OCI-M2 (cell line): ENCODE data around the gene VGF.

Experiments used
- DNase-seq: peaks from one replicate; lab custom pipeline; 2025; ENCODE audit not compliant: unreplicated experiment; lab: John Stamatoyannopoulos, UW

Gene VGF

DNA sequence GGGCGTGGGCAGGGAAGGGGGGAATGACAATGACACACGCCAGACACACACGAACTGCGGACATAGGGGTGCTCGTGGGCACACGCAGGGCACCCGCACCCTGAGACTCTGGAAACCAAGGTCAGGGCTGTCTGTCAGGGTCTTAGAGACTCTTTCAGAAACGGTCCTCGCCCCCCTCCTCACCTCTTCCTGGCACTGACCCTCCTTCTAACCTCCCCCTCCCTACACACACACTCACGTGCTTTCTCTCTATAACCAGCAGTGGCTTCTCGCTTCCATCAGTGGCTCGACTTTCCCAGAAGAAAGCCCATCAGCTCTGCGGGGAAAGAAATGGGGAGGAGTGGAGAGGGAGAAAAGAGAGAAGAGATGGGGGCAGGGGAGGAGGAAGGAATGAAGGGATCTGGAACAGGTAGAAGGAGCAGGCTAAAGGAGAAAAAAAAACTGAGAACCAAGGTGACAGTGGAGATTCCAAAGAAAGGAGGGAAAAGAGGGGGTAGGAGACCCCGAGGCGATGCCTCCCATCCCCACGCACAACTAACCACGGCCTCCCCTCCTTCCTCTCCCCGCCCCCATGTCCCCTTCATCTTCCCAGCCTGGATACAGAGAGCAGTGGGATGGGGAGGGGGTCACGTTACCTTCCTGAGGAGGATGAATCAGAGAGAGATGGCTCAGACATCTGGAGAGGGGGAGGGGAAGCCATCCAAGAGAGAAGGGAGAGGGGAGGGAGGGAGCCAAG lies 1.7 kb upstream of the VGF start:
- DNase-seq: no peak

DNA sequence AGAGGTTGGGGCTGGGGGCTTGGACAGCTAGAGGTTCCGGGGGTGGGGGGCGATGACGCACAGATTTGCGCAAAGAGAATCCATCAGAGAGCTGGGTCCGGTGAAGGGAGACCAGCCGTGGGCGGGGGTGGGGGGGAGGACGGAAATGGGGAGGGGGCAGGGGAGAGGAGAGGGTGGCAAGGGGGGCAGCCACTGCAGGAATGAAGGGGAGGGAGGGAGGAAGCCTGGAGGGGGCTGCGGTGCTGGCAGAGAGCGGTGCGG lies 1.2 kb upstream of the VGF start:
- DNase-seq: no peak

- no peak for DNase-seq
These were observed 734 bp upstream of the VGF start for GRCh38 chr7:101165958-101166647.

DNA sequence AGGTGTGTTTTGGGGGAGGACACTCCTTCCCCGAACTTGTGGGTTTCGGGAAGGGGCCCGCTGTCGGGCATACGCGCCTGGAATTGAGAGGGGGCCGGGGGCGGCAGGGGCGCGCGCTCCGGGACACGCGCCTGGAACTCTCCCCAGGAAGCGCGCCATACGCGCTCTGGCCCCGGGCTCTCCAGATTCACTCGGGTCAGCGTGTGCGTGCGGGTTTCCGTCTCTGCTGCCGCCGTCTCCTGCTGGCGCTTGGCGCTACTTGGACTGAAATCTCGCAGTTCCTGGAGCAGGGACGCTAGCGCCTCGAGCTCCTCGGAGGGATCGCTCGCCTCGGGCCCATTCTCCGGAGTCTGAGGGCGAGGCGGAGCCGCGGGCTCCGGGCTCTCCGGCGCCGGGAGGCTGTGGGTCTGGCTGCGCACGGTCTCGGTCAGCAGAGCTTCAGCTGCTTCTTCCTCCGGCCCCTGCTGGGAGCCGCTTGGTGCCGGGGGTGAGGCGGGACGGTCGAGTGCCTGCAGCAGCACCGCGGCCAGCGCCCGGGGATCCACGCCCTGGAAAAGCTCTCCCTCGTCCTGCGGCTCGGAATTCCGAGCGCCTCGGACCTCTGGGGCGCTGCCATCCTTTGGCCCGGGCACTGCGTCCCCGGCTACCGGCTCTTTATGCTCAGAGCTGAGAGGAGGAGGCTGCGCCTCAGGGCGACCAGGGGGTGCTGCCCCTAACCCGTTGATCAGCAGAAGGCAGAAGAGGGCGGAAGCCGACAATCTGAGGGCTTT lies 1.1 kb downstream of the VGF start:
- DNase-seq: no peak

DNA sequence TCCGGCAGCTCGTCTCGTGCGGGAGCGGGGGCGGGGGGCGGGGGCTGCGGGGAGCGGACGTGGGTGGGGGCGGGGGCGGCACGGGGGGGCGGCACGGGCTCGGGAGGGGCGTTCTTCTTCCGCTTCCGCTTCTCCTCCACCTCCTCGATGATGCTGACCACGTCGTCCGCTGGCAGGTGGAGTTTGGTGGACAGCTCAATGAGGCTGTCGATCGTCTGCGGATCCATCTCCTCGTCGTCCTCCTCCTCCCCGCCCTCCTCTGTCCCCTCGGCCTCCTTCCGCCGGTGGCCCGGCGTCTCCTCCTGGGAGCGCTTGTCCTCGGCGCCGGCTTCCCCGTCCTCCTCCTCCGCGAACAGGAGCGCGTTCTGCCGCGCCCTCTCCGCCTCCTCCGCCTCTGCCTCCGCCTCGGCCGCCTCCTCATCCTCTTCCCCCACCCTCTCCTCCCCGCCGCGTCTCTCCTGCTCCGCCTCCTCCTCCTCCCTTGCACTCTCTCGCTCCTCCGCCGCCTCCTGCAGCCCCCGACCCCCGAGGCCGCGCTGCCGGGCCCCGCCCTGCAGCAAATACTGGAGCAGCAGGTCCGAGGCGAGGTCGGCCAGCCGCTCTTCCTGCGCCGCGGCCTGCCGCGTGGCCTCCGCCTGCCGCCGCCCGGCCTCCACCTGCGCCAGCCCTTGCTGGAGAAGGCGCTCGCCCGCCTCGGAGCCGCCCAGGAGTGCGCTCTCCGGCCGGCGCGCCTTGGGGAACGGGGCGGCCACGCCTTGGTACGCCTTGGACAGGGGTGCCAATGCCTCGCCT lies 1.9 kb downstream of the VGF start:
- no peak for DNase-seq

GRCh38 chr7:101162551-101163278 lies 2.7 kb downstream of the VGF start:
- DNase-seq: no peak

DNA sequence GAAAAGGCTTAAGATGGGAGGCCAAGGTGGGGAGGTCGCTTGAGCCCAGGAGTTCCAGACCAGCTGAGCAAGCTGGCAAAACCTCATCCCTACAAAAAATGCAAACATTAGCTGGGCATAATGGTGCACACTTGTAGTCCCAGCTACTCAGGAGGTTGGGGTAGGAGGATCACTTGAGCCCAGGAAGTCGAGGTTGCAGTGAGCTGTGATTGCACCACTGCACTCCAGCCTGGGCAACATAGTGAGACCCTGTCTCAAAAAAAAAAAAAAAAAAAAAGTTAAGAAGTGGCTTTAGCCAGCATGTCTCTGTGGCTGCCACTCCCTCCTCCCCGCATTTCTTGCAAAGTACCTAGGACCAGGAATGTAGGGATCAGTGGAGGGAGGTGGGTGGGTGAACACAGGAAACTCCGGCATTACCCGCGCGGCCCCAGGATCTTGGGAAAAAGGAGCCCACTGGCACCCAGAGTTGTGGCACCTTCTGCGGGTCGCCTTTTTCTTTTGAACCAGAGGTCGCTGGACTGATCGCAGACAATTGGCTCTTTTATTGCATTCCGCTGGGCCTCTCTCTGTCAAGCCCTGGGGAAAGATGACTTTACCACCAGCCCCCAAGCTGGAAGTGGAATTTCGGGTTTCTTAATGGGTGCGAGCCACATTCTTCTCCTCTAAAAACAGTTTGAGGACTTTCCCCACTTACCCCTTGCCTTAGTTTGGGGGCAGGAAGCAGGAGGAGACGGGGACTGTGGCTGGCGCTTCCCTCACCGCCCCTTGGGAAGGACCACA lies 3.5 kb downstream of the VGF start:
- DNase-seq: no peak

DNA sequence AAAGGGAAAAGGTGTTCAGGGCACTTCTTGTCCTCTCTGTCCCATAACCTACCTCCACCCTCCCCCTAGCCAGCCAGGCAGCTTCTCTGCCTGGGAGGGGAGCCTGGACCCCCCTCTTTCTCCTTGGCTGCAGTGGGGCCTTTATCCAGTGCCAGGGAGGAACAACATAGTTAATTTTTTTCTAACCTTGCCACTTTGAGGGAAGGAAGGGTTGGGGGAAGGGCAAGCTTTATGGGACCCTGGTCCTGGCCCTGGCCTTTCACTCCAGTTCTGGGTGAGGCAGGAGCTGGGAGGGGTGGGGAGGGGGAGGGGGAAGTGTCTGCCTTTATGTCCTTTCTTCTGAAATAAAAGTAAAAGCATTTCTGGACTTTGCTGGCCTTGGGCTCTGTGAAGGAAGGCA lies 4.5 kb downstream of the VGF start:
- DNase-seq: no peak

GRCh38 chr7:101159696-101160674 lies 5.4 kb downstream of the VGF start:
- DNase-seq: no peak

DNA sequence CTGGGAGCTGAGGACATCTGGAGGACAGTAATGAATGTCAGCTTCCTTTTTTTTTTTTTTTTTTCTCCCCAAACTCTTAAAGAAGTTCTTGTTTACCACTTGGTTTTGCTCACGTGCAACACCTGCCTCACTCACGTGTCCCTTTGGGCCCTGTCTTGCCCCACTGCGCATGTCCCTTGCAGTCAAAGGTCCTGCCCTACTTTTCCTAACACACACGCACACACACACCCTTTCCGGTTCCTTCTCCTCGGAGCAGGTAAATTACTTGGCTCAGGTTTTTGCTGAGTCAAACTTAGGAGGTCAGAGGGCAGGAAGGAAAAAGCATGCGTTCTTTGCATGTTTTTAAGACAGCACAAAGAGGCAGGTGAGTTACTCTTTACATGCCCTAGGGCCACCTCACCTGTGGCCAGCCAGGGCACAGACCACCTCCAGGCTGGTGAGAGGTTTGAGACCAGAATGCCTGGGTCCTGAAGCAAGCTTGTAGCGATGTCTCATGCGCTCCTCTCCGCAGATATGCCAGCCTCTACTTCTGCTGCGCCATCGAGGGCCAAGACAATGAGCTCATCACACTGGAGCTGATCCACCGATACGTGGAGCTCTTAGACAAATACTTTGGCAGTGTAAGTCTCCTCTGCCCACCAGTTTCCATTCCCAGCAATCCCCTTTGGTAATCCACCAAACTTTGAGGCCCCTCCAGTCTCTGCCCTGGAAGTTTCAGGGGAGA lies 8.3 kb downstream of the VGF start:
- DNase-seq: no peak

- DNase-seq: no peak
These were observed 9.1 kb downstream of the VGF start for GRCh38 chr7:101156277-101156676.

DNA sequence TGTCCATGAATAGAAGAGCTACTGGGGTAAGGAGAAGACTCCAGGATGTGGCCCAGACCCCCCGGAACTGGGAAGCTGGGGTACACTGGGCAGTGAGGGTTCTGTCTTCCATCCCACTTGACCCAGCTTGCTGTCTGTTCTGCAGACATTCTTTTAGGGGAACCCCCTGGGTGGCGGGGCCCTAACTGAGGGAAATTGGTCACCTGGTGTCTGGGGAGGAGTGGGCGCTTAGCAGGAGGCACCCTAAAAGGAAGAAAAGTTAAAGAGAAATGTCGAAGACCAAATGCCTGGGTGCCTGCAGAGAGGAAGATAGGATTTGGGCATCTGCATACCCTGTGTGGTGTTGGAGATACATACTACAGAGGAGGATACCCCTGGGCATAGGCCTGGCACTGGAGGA lies 10.1 kb downstream of the VGF start:
- no peak for DNase-seq

DNA sequence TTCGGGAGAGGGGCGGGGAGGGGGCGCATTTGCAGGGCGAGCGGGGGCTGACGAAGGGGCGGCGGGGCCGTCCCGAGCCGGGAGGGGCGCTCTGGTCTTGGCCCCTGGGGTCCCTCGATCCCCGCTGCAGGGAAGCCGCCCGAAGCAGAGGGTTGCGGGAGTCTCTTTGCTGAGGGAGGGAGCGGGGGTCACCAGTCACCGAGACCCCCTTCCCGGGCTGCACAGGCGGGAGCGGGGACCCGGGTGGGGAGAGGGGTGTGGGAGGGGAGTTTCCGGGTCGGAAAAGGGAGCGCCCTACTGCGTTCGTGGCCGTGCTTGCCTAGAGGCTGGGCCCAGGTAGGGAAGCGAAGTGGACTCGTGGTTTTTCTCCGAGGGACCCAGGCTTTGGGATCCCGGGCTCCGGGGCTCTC lies 10.7 kb downstream of the VGF start:
- no peak for DNase-seq

DNA sequence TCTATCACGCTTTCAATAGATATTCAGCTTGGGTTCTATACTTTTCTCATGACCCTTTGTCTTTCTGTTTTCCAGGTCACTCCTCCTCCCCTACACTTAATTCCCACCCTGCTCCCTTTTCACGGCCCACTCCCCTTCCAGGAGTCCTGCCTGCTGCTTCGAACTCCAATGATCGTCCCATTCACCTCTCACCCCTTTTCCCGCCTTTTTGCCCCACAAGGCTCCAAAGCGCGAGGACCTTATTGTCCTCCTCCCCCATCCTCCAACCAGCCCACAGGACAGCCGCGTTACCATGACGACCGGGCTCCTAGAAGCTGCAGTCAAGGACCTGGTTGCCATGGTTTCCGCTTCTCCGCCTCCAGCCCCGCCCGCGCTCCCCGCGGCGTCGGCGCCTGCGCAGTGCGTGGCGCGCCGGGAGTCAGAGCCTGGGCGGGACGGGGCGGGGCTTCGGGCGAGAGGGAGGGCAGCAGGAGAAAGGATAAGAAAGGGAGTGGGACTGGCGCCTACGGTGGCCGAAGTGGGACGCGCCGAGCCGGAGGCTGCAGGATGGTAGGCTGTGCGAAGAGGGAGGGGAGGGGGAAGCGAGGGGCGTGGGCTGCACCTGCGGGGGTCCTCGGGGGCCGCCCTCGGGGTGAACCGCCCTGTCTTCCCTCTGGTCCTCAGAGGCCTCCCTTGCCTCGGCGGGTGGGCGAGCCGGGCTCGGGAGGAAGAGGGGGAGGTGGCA lies 11.2 kb downstream of the VGF start, which contains the start of gene AP1S1:
Gene AP1S1 (plus strand): TSS at position 508 of the 724 bp plus-strand sequence. CDS start 39 bp downstream, at position 547.
- no peak for DNase-seq

GRCh38 chr7:101151908-101152651 lies 13.3 kb downstream of the VGF start:
- no peak for DNase-seq

DNA sequence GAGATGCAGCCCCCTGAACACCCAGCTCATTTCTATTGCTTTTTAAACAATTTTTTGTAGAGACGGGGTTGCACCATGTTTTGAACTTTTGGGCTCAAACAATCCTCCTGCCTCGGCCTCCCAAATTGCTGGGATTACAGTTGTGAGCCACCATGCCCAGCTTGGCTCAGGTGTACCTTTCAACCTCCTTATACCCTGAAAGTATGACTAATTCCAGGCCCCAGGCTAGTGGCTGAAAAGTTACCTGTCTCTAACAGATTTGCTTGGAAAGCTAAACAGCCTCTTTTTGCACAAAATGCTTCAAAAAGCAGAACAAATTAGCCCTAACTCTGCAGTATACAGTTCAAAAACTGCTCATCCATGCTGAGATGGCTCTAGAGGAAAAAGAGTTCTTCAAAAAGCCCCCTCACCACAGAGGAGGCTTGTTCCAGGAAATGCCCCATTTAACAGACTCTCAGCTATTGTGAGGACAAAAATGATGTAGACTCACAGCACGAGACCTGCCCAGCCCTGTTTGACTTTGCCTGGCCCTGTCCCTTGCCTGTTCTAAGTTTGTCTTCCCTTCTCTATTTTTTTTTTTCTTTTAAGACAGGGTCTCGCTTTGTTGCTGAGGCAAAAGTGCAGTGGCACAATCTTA lies 24.5 kb downstream of the VGF start:
- no peak for DNase-seq
